Epithelial cell of prostate (primary cell): Measurements from ENCODE around the gene PPP1R13B.

Source experiments
- DNase-seq: peaks from one replicate; pipeline ENCODE4 v3.0.0-alpha.2; 2011; ENCODE audit warnings: low read depth, low spot score
- H3K27ac ChIP-seq: fragments of 450-650 bp; 2 replicates; pipeline ENCODE4 v1.5.1; 2017; ENCODE audit warnings: mild to moderate bottlenecking

PPP1R13B gene

GRCh38 chr14:103718572-103718971 is 128.8 kb downstream of the PPP1R13B start:
- no peak overlapping the region for H3K27ac ChIP-seq
- DNase-seq = no peak

GRCh38 chr14:103716899-103717411 is 130.4 kb downstream of the PPP1R13B start:
- DNase-seq = no peak
- no peak overlapping the region for H3K27ac ChIP-seq

GRCh38 chr14:103716091-103716801 is 131.1 kb downstream of the PPP1R13B start:
- peak overlapping the region; percentile 46 for H3K27ac ChIP-seq
- DNase-seq = no peak

- H3K27ac ChIP-seq = peak within 1 kb of the TSS; percentile 46
- peak; percentile 96 for DNase-seq
Observed at GRCh38 chr14:103715052-103716000, 132.0 kb downstream of the PPP1R13B start, which contains the start of the genes XRCC3 and ZFYVE21. XRCC3 (minus strand) TSS chr14:103715451; CDS start chr14:103711087, 4,364 bp downstream. ZFYVE21 (plus strand) TSS chr14:103715810; CDS start chr14:103715842, 32 bp downstream.

GRCh38 chr14:103714063-103714724 is 133.2 kb downstream of the PPP1R13B start:
- H3K27ac ChIP-seq = no peak overlapping the region
- DNase-seq = no peak

- DNase-seq = no peak
- H3K27ac ChIP-seq = peak overlapping the region; percentile 93
Observed at GRCh38 chr14:103713304-103714062, 133.9 kb downstream of the PPP1R13B start.

- H3K27ac ChIP-seq = peak overlapping the region; percentile 93
- no peak for DNase-seq
Observed at GRCh38 chr14:103712633-103713247, 134.6 kb downstream of the PPP1R13B start.

GRCh38 chr14:103711516-103712431 is 135.6 kb downstream of the PPP1R13B start:
- peak; percentile 14 for DNase-seq
- H3K27ac ChIP-seq = peak overlapping the region; percentile 93

GRCh38 chr14:103710771-103711377 is 136.5 kb downstream of the PPP1R13B start:
- no peak for DNase-seq

GRCh38 chr14:103709814-103710213 is 137.6 kb downstream of the PPP1R13B start:
- H3K27ac ChIP-seq = peak overlapping the region; percentile 93

More at GRCh38 chr14:103710771-103711377, 136.5 kb downstream of the PPP1R13B start:
- peak overlapping the region; percentile 93 for H3K27ac ChIP-seq

GRCh38 chr14:103708750-103709187 is 138.6 kb downstream of the PPP1R13B start:
- DNase-seq = no peak
- no peak overlapping the region for H3K27ac ChIP-seq

More at GRCh38 chr14:103709814-103710213, 137.6 kb downstream of the PPP1R13B start:
- no peak for DNase-seq

GRCh38 chr14:103707329-103708263 is 139.8 kb downstream of the PPP1R13B start:
- no peak for DNase-seq
- H3K27ac ChIP-seq = no peak overlapping the region

GRCh38 chr14:103706551-103707328 is 140.6 kb downstream of the PPP1R13B start:
- H3K27ac ChIP-seq = no peak overlapping the region
- DNase-seq = no peak

- H3K27ac ChIP-seq = peak overlapping the region; percentile 48
- DNase-seq = no peak
Observed at GRCh38 chr14:103705504-103706284, 141.7 kb downstream of the PPP1R13B start.

- peak; percentile 8 for DNase-seq
- peak overlapping the region; percentile 48 for H3K27ac ChIP-seq
Observed at GRCh38 chr14:103705118-103705503, 142.3 kb downstream of the PPP1R13B start.
